ENCODE measurements around the gene PTPRT. TPM values are rescaled to one million over a fixed set of nuclear protein-coding genes. Genes with fewer than 3 reads are reported as not detected.

The PTPRT gene
- total RNA-seq, 4 donors from 2014 or later: 0.63 to 2.2 (median 1.8) TPM

GRCh38 chr20:42705550-42705949 lies 484.2 kb downstream of the PTPRT start:
- TF ChIP-seq, protein P1, sequence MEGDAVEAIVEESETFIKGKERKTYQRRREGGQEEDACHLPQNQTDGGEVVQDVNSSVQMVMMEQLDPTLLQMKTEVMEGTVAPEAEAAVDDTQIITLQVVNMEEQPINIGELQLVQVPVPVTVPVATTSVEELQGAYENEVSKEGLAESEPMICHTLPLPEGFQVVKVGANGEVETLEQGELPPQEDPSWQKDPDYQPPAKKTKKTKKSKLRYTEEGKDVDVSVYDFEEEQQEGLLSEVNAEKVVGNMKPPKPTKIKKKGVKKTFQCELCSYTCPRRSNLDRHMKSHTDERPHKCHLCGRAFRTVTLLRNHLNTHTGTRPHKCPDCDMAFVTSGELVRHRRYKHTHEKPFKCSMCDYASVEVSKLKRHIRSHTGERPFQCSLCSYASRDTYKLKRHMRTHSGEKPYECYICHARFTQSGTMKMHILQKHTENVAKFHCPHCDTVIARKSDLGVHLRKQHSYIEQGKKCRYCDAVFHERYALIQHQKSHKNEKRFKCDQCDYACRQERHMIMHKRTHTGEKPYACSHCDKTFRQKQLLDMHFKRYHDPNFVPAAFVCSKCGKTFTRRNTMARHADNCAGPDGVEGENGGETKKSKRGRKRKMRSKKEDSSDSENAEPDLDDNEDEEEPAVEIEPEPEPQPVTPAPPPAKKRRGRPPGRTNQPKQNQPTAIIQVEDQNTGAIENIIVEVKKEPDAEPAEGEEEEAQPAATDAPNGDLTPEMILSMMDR (IDR thresholded peaks at IDR 0.05): no peak
- ATAC-seq (ENCODE audit: low FRiP score) (no peak), DNase-seq (ENCODE audit: low spot score) (no peak)

DNA sequence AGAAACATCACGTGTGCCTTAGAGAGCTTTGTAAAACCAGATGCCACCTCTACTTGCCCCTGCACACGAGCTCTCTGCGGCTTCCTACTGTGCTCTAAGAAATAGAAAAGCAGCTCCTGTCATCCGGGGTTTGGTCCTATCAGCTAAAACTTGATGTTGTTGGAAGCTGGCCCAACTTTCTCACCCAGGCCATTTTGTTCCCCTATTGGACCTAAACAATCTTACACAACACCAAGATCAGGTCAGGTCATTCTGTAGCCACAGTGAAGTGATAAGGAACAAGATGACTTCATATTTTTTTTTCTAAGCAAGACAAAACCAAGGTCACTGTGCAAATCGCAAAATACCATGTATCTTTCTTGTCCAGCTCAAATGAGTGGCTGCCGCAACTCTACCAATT lies 486.0 kb downstream of the PTPRT start:
- no peak for DNase-seq (ENCODE audit: low spot score)
- TF ChIP-seq, protein P1 (IDR thresholded peaks at IDR 0.05): no peak

GRCh38 chr20:42701948-42702347 lies 487.8 kb downstream of the PTPRT start:
- ATAC-seq (ENCODE audit: low FRiP score) (no peak), DNase-seq (ENCODE audit: low spot score) (no peak)
- TF ChIP-seq, protein P1 (IDR thresholded peaks at IDR 0.05): no peak

More for the DNA sequence above, 486.0 kb downstream of the PTPRT start:
- ATAC-seq (ENCODE audit: low FRiP score): no peak

GRCh38 chr20:42700372-42700771 lies 489.3 kb downstream of the PTPRT start:
- TF ChIP-seq, protein P1 (IDR thresholded peaks at IDR 0.05): no peak
- no peak for ATAC-seq (ENCODE audit: low FRiP score)
- no peak for DNase-seq (ENCODE audit: low spot score)

DNA sequence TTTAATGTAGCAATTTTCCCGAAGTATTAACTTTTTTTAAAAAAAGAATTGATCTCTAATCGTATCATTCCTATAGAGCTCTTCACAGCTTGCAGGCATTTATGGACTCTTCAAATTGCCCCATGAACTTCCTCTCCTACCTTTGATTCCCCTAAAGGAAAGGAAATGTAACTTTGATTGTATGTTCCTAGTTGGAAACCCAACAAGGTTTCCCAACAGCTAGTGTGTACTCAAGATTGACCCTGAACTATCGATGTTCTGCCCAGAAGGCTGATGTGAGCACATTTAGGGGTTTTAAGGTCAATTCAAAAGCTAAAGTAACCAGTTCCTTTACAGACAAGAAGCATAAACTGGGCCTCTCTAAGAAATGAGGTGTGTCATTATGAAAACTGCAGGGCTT lies 491.7 kb downstream of the PTPRT start:
- TF ChIP-seq, protein P1 (IDR thresholded peaks at IDR 0.05): no peak
- ATAC-seq (ENCODE audit: low FRiP score) (no peak), DNase-seq (ENCODE audit: low spot score) (no peak)

DNA sequence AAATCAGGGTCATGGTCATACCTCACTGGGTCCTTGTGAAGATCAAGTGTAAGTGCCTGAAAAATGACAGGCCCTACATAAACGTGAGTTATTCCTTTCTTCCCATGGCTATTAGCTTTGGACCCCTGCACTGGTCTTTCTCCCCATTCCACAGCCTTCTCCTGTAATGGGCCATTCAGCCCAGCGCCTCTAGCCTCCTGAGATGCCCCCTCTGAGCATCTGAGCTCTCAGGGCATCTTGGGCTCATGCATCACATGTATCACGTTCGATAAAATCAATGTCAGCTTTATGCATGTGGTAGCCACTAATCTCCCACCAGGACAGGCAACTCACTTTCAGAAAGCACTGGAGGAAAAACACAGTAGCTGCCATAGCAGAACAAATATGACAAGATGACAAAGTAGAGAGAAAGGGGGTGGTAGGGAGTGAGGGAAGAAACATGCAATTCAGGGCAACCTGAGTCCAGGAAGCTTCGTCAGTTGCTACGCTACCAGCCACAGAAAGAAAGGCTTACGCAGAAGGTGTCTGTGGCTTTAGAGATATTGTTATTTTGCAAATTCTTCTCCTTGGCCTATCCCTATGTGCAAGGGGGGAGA lies 498.8 kb downstream of the PTPRT start:
- no peak for ATAC-seq (ENCODE audit: low FRiP score)
- no peak for DNase-seq (ENCODE audit: low spot score)
- TF ChIP-seq, protein P1 (IDR thresholded peaks at IDR 0.05): no peak

- no peak for ATAC-seq (ENCODE audit: low FRiP score)
- TF ChIP-seq, protein P1 (IDR thresholded peaks at IDR 0.05): no peak
- DNase-seq (ENCODE audit: low spot score): no peak
Observed at GRCh38 chr20:42688576-42688975, 501.1 kb downstream of the PTPRT start.
